IMR-90 (cell line): Measurements from ENCODE around the gene DNM2. TPM values are rescaled to one million over a fixed set of nuclear protein-coding genes. Genes with fewer than 3 reads are reported as not detected.

ENCODE experiments used
- ATAC-seq: fragments of 200-7000 bp; cut with Tn5 transposase; 2 replicates; pipeline ENCODE4 v1.9.1; 2020; ENCODE audit warnings: low read depth, mild to moderate bottlenecking, moderate library complexity
- BruUV-seq: library from RNA; stranded (reverse); fragments of 400-500 nt; replicated peaks from 2 replicates; lab custom pipeline; 2021; lab: Mats Ljungman, UMichigan
- CTCF ChIA-PET: fragments of 300-600 bp; formaldehyde crosslinking; extraction: SDS; loops from one replicate; lab custom pipeline; 2021; ENCODE audit warnings: antibody characterized with exemption; lab: Yijun Ruan, JAX
- POLR2A ChIA-PET: fragments of 300-600 bp; sonication (Branson Sonifier 250); formaldehyde crosslinking; loops from one replicate; lab custom pipeline; 2022; ENCODE audit warnings: antibody characterized with exemption; ENCODE audit not compliant: unreplicated experiment; lab: Charles Lee
- DNase-seq: peaks from one replicate; pipeline ENCODE4 v3.0.0; 2013
- H2AFZ ChIP-seq: replicated peaks from 2 replicates; pipeline ENCODE3; 2013; ENCODE audit warnings: low read length, mild to moderate bottlenecking; ENCODE audit not compliant: poor library complexity
- H2AK5ac ChIP-seq: 2 replicates; pipeline ENCODE4 v1.6.1; 2013; ENCODE audit warnings: low read depth, low read length, inconsistent platforms
- H2AK9ac ChIP-seq: replicated peaks from 2 replicates; pipeline ENCODE3; 2013; ENCODE audit warnings: mild to moderate bottlenecking, low read depth, low read length, moderate library complexity; ENCODE audit not compliant: poor library complexity
- H2BK120ac ChIP-seq: 2 replicates; pipeline ENCODE4 v1.6.1; 2013; ENCODE audit warnings: low read depth, low read length, inconsistent platforms
- H2BK15ac ChIP-seq: 3 replicates; pipeline ENCODE4 v1.6.1; 2013; ENCODE audit warnings: low read depth, low read length, inconsistent platforms
- H2BK20ac ChIP-seq: 2 replicates; pipeline ENCODE4 v1.6.1; 2013; ENCODE audit warnings: low read depth, mild to moderate bottlenecking, inconsistent platforms, low read length, moderate library complexity
- H2BK5ac ChIP-seq: 2 replicates; pipeline ENCODE4 v1.6.1; 2013; ENCODE audit warnings: mild to moderate bottlenecking, low read depth, low read length, inconsistent platforms; ENCODE audit not compliant: poor library complexity, severe bottlenecking
- H3K14ac ChIP-seq: replicated peaks from 2 replicates; pipeline ENCODE4 v1.6.1; 2013; ENCODE audit warnings: low read depth, low read length, inconsistent platforms
- H3K18ac ChIP-seq: 2 replicates; pipeline ENCODE4 v1.6.1; 2013; ENCODE audit warnings: low read depth, low read length, control low read depth
- H3K23ac ChIP-seq: 2 replicates; pipeline ENCODE4 v1.6.1; 2013; ENCODE audit warnings: low read depth, low read length, inconsistent platforms
- H3K27ac ChIP-seq: 2 replicates; pipeline ENCODE4 v1.5.1; 2013; ENCODE audit warnings: mild to moderate bottlenecking, control low read depth, low read length; ENCODE audit not compliant: insufficient read depth
- H3K27me3 ChIP-seq: 2 replicates; pipeline ENCODE4 v1.6.1; 2013; ENCODE audit warnings: low read length; ENCODE audit not compliant: control insufficient read depth, insufficient read depth
- H3K36me3 ChIP-seq: 2 replicates; pipeline ENCODE4 v1.6.1; 2013; ENCODE audit warnings: low read length, mixed read lengths; ENCODE audit not compliant: control insufficient read depth, insufficient read depth
- H3K4ac ChIP-seq: 2 replicates; pipeline ENCODE4 v1.6.1; 2013; ENCODE audit warnings: low read depth, low read length, inconsistent platforms
- H3K4me1 ChIP-seq: 2 replicates; pipeline ENCODE4 v1.6.1; 2013; ENCODE audit warnings: low read length, mixed read lengths; ENCODE audit not compliant: control insufficient read depth, insufficient read depth
- H3K4me2 ChIP-seq: 2 replicates; pipeline ENCODE4 v1.6.1; 2013; ENCODE audit warnings: low read depth, mild to moderate bottlenecking, control low read depth, low read length, moderate library complexity
- H3K4me3 ChIP-seq: 2 replicates; pipeline ENCODE4 v1.5.1; 2013; ENCODE audit warnings: low read depth, mild to moderate bottlenecking, control low read depth, low read length, moderate library complexity; ENCODE audit not compliant: insufficient read depth
- H3K56ac ChIP-seq: 2 replicates; pipeline ENCODE4 v1.6.1; 2013; ENCODE audit warnings: low read length, inconsistent platforms; ENCODE audit not compliant: insufficient read depth; ENCODE audit errors: extremely low read depth
- H3K79me1 ChIP-seq, 2 experiments: 2 replicates each; pipeline ENCODE4 v1.6.1; 2013; ENCODE audit warnings: low read length in 2 of 2, inconsistent platforms in 1 of 2, low read depth in 1 of 2
- H3K9ac ChIP-seq: 2 replicates; pipeline ENCODE4 v1.6.1; 2013; ENCODE audit warnings: low read depth, low read length, control low read depth
- H3K9me1 ChIP-seq: 2 replicates; pipeline ENCODE4 v1.6.1; 2013; ENCODE audit warnings: low read length, inconsistent platforms; ENCODE audit not compliant: insufficient read depth
- H3K9me3 ChIP-seq: 2 replicates; pipeline ENCODE4 v1.6.1; 2013; ENCODE audit warnings: low read length; ENCODE audit not compliant: control insufficient read depth, insufficient read depth
- H4K20me1 ChIP-seq: 2 replicates; pipeline ENCODE4 v1.6.1; 2013; ENCODE audit warnings: low read length, inconsistent platforms; ENCODE audit not compliant: insufficient read depth
- H4K5ac ChIP-seq: 2 replicates; pipeline ENCODE4 v1.6.1; 2013; ENCODE audit warnings: mild to moderate bottlenecking, low read depth, low read length, control low read depth
- H4K8ac ChIP-seq, 2 experiments: 2 replicates each; pipeline ENCODE4 v1.6.1; 2013; ENCODE audit warnings: low read depth in 2 of 2, low read length in 2 of 2, control low read depth in 1 of 2, inconsistent platforms in 1 of 2
- H4K91ac ChIP-seq: 2 replicates; pipeline ENCODE4 v1.6.1; 2013; ENCODE audit warnings: low read depth, low read length, inconsistent platforms; ENCODE audit not compliant: insufficient read depth
- CHD1 ChIP-seq: IDR thresholded peaks from 2 replicates; pipeline ENCODE4 v1.6.1; 2012; ENCODE audit warnings: low read depth, low read length, improper control_type of control experiment
- CTCF ChIP-seq: conservative IDR thresholded peaks from 2 replicates; pipeline ENCODE4 v1.5.1; 2012; ENCODE audit warnings: mild to moderate bottlenecking, low read depth, low read length, improper control_type of control experiment
- FOS ChIP-seq: fragments of 150-350 bp; IDR thresholded peaks from 2 replicates; pipeline ENCODE4 v1.6.1; 2016; ENCODE audit warnings: low read depth, low read length
- MAFK ChIP-seq: IDR thresholded peaks from 2 replicates; pipeline ENCODE4 v1.6.1; 2012; ENCODE audit warnings: low read depth, low read length, improper control_type of control experiment
- MAZ ChIP-seq: IDR thresholded peaks from 2 replicates; pipeline ENCODE4 v1.6.1; 2012; ENCODE audit warnings: low read depth, mild to moderate bottlenecking, low read length, improper control_type of control experiment, moderate library complexity, borderline replicate concordance
- MXI1 ChIP-seq: IDR thresholded peaks from 2 replicates; pipeline ENCODE4 v1.6.1; 2012; ENCODE audit warnings: low read depth, mild to moderate bottlenecking, low read length, moderate library complexity, borderline replicate concordance
- NFE2L2 ChIP-seq: fragments of 150-350 bp; IDR thresholded peaks from 2 replicates; pipeline ENCODE4 v1.6.1; 2016; ENCODE audit warnings: low read depth, mild to moderate bottlenecking, low read length
- POLR2A ChIP-seq: IDR thresholded peaks from 2 replicates; pipeline ENCODE4 v1.6.1; 2012; ENCODE audit warnings: mild to moderate bottlenecking, low read depth, low read length
- RAD21 ChIP-seq: IDR thresholded peaks from 2 replicates; pipeline ENCODE4 v1.6.1; 2012; ENCODE audit warnings: low read length, improper control_type of control experiment
- SMC3 ChIP-seq: fragments of 150-350 bp; IDR thresholded peaks from 2 replicates; pipeline ENCODE4 v1.6.1; 2016; ENCODE audit warnings: low read depth, mild to moderate bottlenecking, antibody characterized with exemption, low read length, moderate library complexity
- WGBS, 2 experiments: methylation state at CpG; one replicate each; pipeline versions ENCODE4 v1.1.5 to v1.1.7; 2013; ENCODE audit warnings: missing lambda C conversion rate in 2 of 2; ENCODE audit not compliant: insufficient read length in 1 of 2; ENCODE audit errors: extremely low coverage in 2 of 2; 5-methylcytosine and 5-hydroxymethylcytosine counted together
- dilution Hi-C: fragments of 300-500 bp; cut with HindIII; formaldehyde crosslinking; loops from one replicate; pipeline ENCODE4 v1.14.3; 2018; ENCODE audit warnings: low sequenced_read_pairs; ENCODE audit not compliant: unreplicated experiment
- in situ Hi-C: fragments of 300-500 bp; cut with MboI; formaldehyde crosslinking; loops from 3 replicates; pipeline ENCODE4 v1.14.3; 2019; ENCODE audit warnings: low sequenced_read_pairs, inconsistent platforms, mixed read lengths
- intact Hi-C: fragments of 100-400 bp; cut with micrococcal nuclease; formaldehyde crosslinking; loops from 2 replicates; pipeline ENCODE4 v1.10.0; 2022
- polyA plus RNA-seq, 3 experiments: library from polyadenylated mRNA; depleted of rRNA; stranded (reverse); fragments of >200 nt; gene quantifications; 2 replicates each; pipeline ENCODE4 v1.2.3, GENCODE V29; 2012; ENCODE audit warnings: low replicate concordance in 1 of 3
- total RNA-seq: library from RNA; depleted of rRNA; stranded (reverse); fragments of >200 nt; gene quantifications from 2 replicates; pipeline ENCODE4 v1.2.3, GENCODE V29; 2012

The DNM2 gene
- total and polyA plus RNA-seq, 2 of the 4 experiments (the other 2 are of a cell fraction) = 55.6 to 74.2 TPM

DNA sequence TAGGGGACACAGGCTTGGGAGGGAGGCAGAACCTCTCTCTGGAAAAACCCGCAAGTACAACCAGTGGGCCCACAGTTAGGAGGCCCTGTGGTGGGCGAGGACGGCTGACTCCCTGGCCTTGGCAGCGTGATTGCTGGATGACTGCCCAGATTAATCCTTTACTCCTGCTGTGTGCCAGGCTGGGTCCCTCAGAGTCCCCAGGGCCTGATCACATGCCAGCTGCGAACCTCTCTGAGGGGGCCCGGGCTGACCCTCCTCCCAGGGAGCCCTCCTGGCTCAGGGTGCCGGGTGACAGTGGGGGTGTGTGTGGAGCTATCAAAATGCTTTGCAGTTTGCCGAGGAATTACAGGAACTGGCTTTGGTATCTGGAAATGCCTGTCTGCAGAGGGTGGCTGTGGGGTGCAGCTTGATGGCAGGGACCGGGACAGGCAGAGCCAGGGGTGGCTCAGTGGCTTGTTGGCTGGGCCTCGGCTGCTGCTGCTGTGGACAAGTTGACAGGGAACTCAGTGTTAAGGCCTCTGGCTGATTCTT lies 48.9 kb downstream of the DNM2 start:
- no peak overlapping the region for H3K27ac ChIP-seq
- H3K9me1 ChIP-seq = peaks cover 31% of the 10 kb centered on the region
- WGBS, 2 experiments = 20% methylated on average over 1 of the region's 10 CpGs; no CpG with 5 or more reads in 1 of the 2 experiments
- no peak overlapping the region for H2AK5ac ChIP-seq
- no peak overlapping the region for H2BK15ac ChIP-seq
- no peak for TF ChIP-seq MAZ
- no peak for TF ChIP-seq CTCF
- no peak for TF ChIP-seq POLR2A
- TF ChIP-seq RAD21 = no peak
- TF ChIP-seq NFE2L2 = no peak
- TF ChIP-seq MXI1 = no peak
- TF ChIP-seq CHD1 = no peak
- no peak for TF ChIP-seq MAFK
- no peak for TF ChIP-seq SMC3
- no peak for TF ChIP-seq FOS
- no peak overlapping the region for H2BK20ac ChIP-seq
- H3K36me3 ChIP-seq = peaks cover 12% of the 10 kb centered on the region
- no peak overlapping the region for H3K14ac ChIP-seq
- no TSS peak for BruUV-seq
- dilution Hi-C loops = no loop called here
- no peak overlapping the region for H3K23ac ChIP-seq
- H4K20me1 ChIP-seq = peaks cover 62% of the 10 kb centered on the region
- H3K4me1 ChIP-seq = peaks cover 16% of the 10 kb centered on the region
- CTCF ChIA-PET = no interaction called here
- H3K56ac ChIP-seq = no peak overlapping the region
- no peak overlapping the region for H4K5ac ChIP-seq
- peaks cover 18 to 91% of the 10 kb centered on the region in 2 experiments for H3K79me1 ChIP-seq
- H3K4me2 ChIP-seq = no peak overlapping the region; the same call in 1 of the 2 replicates
- H4K8ac ChIP-seq = no peak overlapping the region
- H3K27me3 ChIP-seq = no peaks in the 10 kb centered on the region
- no peak overlapping the region for H4K91ac ChIP-seq
- no peak overlapping the region for H3K4ac ChIP-seq
- H3K4me3 ChIP-seq = no peak overlapping the region
- H3K9ac ChIP-seq = no peak overlapping the region; the same call in 1 of the 2 replicates
- no peak overlapping the region for H3K18ac ChIP-seq
- intact Hi-C loops = no loop called here
- ATAC-seq = peak; percentile 43
- H2AFZ ChIP-seq = no peak overlapping the region
- H2BK120ac ChIP-seq = no peak overlapping the region
- in situ Hi-C loops = no loop called here
- H2BK5ac ChIP-seq = no peak overlapping the region
- peak overlapping the region; percentile 45 for H2AK9ac ChIP-seq
- peak; percentile 24 for DNase-seq
- POLR2A ChIA-PET = no interaction called here
- H3K9me3 ChIP-seq = no peaks in the 10 kb centered on the region
